ENCODE measurements around the gene NUP155.
"Not testable (repeated sequence)": the region's sequence is repeated elsewhere in the genome, so short reads cannot be mapped to it uniquely, and the experiment has no call there.

The NUP155 gene

DNA sequence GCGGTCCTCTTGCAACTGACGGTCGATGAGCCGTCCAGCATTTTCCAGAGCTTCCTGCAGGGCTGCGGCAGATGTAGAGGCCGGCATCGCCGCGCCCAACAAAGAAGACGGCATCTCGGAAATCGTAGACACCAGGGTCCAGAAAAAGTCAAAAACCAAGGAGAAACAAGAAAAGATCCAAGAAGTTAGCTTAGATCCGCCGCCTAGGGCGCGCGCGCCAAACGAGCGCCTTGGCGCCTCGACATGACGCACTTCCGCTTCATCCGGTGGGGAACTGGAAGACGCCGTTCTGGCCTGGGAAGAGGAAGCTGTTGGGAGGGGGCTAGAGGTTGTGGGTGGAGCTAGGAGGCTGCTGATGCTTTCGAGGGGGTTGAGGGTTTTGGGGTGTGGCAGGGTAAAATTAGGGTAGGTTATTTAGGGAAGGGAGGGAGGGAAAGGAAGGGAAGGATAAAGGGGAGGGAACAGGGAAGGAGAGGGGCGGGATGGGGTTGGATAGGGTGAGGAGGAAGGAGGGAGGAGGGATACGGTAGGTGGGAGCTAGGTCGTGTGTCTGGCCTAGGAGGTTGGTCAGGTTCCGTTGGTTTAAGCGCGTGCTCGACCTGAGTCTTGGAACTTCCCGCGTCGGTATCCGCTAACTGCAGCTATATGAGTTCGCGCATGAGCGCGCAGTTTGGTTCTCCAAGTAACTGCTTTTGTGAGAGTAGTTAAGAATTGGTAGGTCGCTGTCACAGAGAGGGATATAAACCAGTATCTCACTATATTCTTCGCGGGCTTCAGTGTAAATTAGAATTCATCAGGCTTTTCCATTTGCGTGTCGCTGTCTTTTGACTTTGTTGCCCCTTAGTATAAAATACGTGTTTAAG is at the start of gene NUP155:
NUP155 (minus strand) TSS at position 243 of the 863 bp plus-strand sequence; CDS start at position 114, 129 bp downstream.
- peak within 1 kb of the TSS; percentile 88 for H3K27ac ChIP-seq

GRCh38 chr5:37417347-37417746 is 46.4 kb upstream of the NUP155 start:
- H3K4me3 ChIP-seq: no peak overlapping the region
- TF ChIP-seq POLR2AphosphoS5 (IDR thresholded peaks at IDR 0.05; ENCODE audit: borderline replicate concordance, low read depth, low read length): no peak
- TF ChIP-seq FOXP2 (optimal IDR thresholded peaks at IDR 0.05; ENCODE audit: control extremely low read depth, extremely low read length, insufficient read depth): no peak
- TF ChIP-seq EZH2 (IDR thresholded peaks at IDR 0.05): no peak
- DNase-seq (ENCODE audit: low read depth, low spot score): no peak

More for the DNA sequence above, at the start of gene NUP155:
- H3K4me3 ChIP-seq: peak within 1 kb of the TSS; percentile 99
- H3K9me3 ChIP-seq (ENCODE audit: low read depth, low read length): no peaks in the 10 kb centered on the region
- TF ChIP-seq POLR2AphosphoS5 (IDR thresholded peaks at IDR 0.05; ENCODE audit: borderline replicate concordance, low read depth, low read length) (peak; percentile 83), EZH2 (IDR thresholded peaks at IDR 0.05) (no peak), FOXP2 (optimal IDR thresholded peaks at IDR 0.05; ENCODE audit: control extremely low read depth, extremely low read length, insufficient read depth) (no peak)
- DNase-seq (ENCODE audit: low read depth, low spot score): peak; percentile 87
- H3K9ac ChIP-seq (ENCODE audit: insufficient read length): peak within 1 kb of the TSS; percentile 99
- H3K36me3 ChIP-seq (ENCODE audit: insufficient read depth, low read length): peaks cover 21% of the 10 kb centered on the region

DNA sequence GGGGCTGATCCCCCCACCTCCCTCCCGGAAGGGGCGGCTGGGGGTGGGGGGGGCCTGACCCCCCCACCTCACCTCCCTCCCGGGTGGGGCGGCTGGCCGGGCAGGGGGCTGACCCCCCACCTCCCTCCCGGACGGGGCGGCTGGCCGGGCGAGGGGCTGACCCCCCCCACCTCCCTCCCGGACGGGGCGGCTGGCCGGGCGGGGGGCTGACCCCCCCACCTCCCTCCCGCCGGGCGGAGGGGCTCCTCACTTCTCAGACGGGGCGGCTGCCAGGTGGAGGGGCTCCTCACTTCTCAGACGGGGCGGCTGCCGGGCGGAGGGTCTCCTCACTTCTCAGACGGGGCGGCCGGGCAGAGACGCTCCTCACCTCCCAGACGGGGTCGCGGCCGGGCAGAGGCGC is 44.5 kb upstream of the NUP155 start:
- not testable (repeated sequence) for DNase-seq (ENCODE audit: low read depth, low spot score); H3K9ac ChIP-seq (ENCODE audit: insufficient read length); H3K27ac ChIP-seq; H3K4me3 ChIP-seq; H3K9me3 ChIP-seq (ENCODE audit: low read depth, low read length); H3K36me3 ChIP-seq (ENCODE audit: insufficient read depth, low read length)

More at GRCh38 chr5:37417347-37417746, 46.4 kb upstream of the NUP155 start:
- Histone ChIP-seq H3K9me3 (ENCODE audit: low read depth, low read length) (no peaks in the 10 kb centered on the region), H3K27ac (no peak overlapping the region), H3K9ac (ENCODE audit: insufficient read length) (no peak overlapping the region), H3K36me3 (ENCODE audit: insufficient read depth, low read length) (no peaks in the 10 kb centered on the region; the same call in 1 of the 2 replicates)

- Histone ChIP-seq H3K27ac (no peak overlapping the region), H3K36me3 (ENCODE audit: insufficient read depth, low read length) (no peaks in the 10 kb centered on the region), H3K4me3 (no peak overlapping the region), H3K9me3 (ENCODE audit: low read depth, low read length) (no peaks in the 10 kb centered on the region), H3K9ac (ENCODE audit: insufficient read length) (no peak overlapping the region)
- TF ChIP-seq POLR2AphosphoS5 (IDR thresholded peaks at IDR 0.05; ENCODE audit: borderline replicate concordance, low read depth, low read length) (no peak), FOXP2 (optimal IDR thresholded peaks at IDR 0.05; ENCODE audit: control extremely low read depth, extremely low read length, insufficient read depth) (no peak), EZH2 (IDR thresholded peaks at IDR 0.05) (no peak)
- no peak for DNase-seq (ENCODE audit: low read depth, low spot score)
These were observed 41.6 kb upstream of the NUP155 start for GRCh38 chr5:37412515-37412914.

- no peak for TF ChIP-seq EZH2 (IDR thresholded peaks at IDR 0.05)
- no peak for TF ChIP-seq POLR2AphosphoS5 (IDR thresholded peaks at IDR 0.05; ENCODE audit: borderline replicate concordance, low read depth, low read length)
- no peak for TF ChIP-seq FOXP2 (optimal IDR thresholded peaks at IDR 0.05; ENCODE audit: control extremely low read depth, extremely low read length, insufficient read depth)
- Histone ChIP-seq H3K4me3 (no peak overlapping the region), H3K9ac (ENCODE audit: insufficient read length) (no peak overlapping the region), H3K9me3 (ENCODE audit: low read depth, low read length) (no peaks in the 10 kb centered on the region), H3K36me3 (ENCODE audit: insufficient read depth, low read length) (peaks cover 23% of the 10 kb centered on the region), H3K27ac (no peak overlapping the region)
- DNase-seq (ENCODE audit: low read depth, low spot score): no peak
These were observed 29.6 kb upstream of the NUP155 start for GRCh38 chr5:37400501-37400900.

DNA sequence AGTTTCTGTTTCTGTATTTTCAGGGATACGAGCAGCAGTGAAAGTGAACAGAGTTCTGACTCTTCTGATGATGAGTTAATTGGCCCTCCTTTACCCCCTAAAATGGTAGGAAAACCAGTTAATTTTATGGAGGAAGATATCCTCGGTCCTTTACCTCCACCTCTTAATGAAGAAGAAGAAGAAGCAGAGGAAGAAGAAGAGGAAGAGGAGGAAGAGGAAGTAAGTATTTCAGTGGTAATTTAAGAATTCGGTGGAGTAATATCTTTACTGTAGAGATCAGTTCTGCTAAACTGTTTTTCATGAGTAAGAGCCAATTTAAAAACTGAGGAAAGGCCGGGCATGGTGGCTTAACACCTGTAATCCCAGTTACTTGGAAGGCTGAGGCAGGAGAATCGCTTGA is 25.4 kb upstream of the NUP155 start:
- H3K27ac ChIP-seq: no peak overlapping the region
- no peak overlapping the region for H3K9ac ChIP-seq (ENCODE audit: insufficient read length)
- no peaks in the 10 kb centered on the region for H3K9me3 ChIP-seq (ENCODE audit: low read depth, low read length)
- TF ChIP-seq POLR2AphosphoS5 (IDR thresholded peaks at IDR 0.05; ENCODE audit: borderline replicate concordance, low read depth, low read length) (no peak), EZH2 (IDR thresholded peaks at IDR 0.05) (no peak), FOXP2 (optimal IDR thresholded peaks at IDR 0.05; ENCODE audit: control extremely low read depth, extremely low read length, insufficient read depth) (no peak)
- no peak for DNase-seq (ENCODE audit: low read depth, low spot score)
- H3K36me3 ChIP-seq (ENCODE audit: insufficient read depth, low read length): peaks cover 38% of the 10 kb centered on the region
- no peak overlapping the region for H3K4me3 ChIP-seq

- no peak for TF ChIP-seq EZH2 (IDR thresholded peaks at IDR 0.05)
- TF ChIP-seq POLR2AphosphoS5 (IDR thresholded peaks at IDR 0.05; ENCODE audit: borderline replicate concordance, low read depth, low read length): no peak
- no peak for TF ChIP-seq FOXP2 (optimal IDR thresholded peaks at IDR 0.05; ENCODE audit: control extremely low read depth, extremely low read length, insufficient read depth)
- H3K9me3 ChIP-seq (ENCODE audit: low read depth, low read length): no peaks in the 10 kb centered on the region
- no peak overlapping the region for H3K4me3 ChIP-seq
- no peak for DNase-seq (ENCODE audit: low read depth, low spot score)
- H3K36me3 ChIP-seq (ENCODE audit: insufficient read depth, low read length): peaks cover 29% of the 10 kb centered on the region
- H3K9ac ChIP-seq (ENCODE audit: insufficient read length): no peak overlapping the region
- H3K27ac ChIP-seq: no peak overlapping the region
These were observed 20.7 kb upstream of the NUP155 start for GRCh38 chr5:37391591-37391990.

DNA sequence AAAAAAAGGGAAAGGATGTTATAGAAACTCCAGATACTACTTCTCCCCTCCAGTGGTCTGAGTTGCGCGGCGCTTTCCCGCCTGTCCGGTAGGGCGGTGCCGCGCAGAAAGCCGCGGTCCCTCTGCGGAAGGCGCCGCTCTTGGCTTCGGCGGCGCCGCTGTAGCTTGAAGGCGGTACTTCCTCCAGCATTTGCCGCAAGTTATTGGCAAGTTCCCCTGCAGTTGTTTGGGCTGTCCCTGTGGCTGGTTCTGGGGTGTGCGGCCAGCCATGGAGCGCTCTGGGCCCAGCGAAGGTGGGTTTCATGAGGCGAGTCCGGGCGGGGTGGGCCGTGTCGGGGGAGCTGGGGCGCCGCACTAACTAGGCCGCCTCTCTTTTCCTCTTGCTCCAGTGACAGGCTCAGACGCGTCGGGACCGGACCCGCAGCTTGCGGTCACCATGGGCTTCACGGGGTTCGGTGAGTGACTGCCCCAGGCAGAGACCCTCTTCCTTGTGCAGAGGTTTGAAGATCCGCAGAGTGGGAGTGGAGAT is 8.3 kb upstream of the NUP155 start, which contains the start of gene WDR70:
WDR70 (plus strand) TSS at position 219 of the 529 bp plus-strand sequence; CDS start at position 269, 50 bp downstream.
- not testable (repeated sequence) for H3K27ac ChIP-seq; H3K36me3 ChIP-seq (ENCODE audit: insufficient read depth, low read length); H3K9me3 ChIP-seq (ENCODE audit: low read depth, low read length)
- peak; percentile 73 for TF ChIP-seq POLR2AphosphoS5 (IDR thresholded peaks at IDR 0.05; ENCODE audit: borderline replicate concordance, low read depth, low read length)
- DNase-seq (ENCODE audit: low read depth, low spot score): peak; percentile 53
- peak within 1 kb of the TSS; percentile 91 for H3K9ac ChIP-seq (ENCODE audit: insufficient read length)
- H3K4me3 ChIP-seq: peak within 1 kb of the TSS; percentile 89

DNA sequence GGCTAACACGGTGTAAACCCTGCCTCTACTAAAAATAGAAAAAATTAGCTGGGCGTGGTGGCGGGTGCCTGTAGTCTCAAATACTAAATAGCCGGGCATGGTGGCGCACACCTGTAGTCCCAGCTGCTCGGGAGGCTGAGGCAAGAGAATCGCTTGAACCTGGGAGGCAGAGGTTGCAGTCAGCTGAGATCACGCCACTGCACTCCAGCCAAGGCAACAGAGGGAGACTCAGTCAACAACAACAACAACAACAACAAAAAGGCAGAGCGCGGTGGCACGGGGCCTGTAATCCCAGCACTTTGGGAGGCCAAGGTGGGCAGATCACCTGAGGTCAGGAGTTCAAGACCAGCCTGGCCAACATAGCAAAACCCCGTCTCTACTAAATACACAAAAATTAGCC is 7.2 kb upstream of the NUP155 start:
- H3K36me3 ChIP-seq (ENCODE audit: insufficient read depth, low read length); H3K9me3 ChIP-seq (ENCODE audit: low read depth, low read length); H3K27ac ChIP-seq; H3K4me3 ChIP-seq; DNase-seq (ENCODE audit: low read depth, low spot score); H3K9ac ChIP-seq (ENCODE audit: insufficient read length): not testable (repeated sequence)

Measured in SK-N-MC (cell line).